Fibroblast of lung (primary cell): ENCODE data around the gene EMSY. TPM values are rescaled to one million over a fixed set of nuclear protein-coding genes. Genes with fewer than 3 reads are reported as not detected.

ENCODE experiments used
- DNase-seq, 2 donors: peaks; one replicate each; pipeline versions ENCODE4 v3.0.0 to v3.0.0-alpha.2; 2010; ENCODE audit warnings: low read depth in 2 of 2
- H2AFZ ChIP-seq: 2 replicates; pipeline ENCODE4 v1.5.1; 2012; ENCODE audit warnings: low read length, control low read depth, inconsistent platforms
- H3K27ac ChIP-seq: 2 replicates; pipeline ENCODE4 v1.5.1; 2011; ENCODE audit warnings: low read length, control low read depth; ENCODE audit not compliant: insufficient read depth
- H3K27me3 ChIP-seq: 2 replicates; pipeline ENCODE4 v1.5.1; 2011; ENCODE audit warnings: mild to moderate bottlenecking, low read length; ENCODE audit not compliant: control insufficient read depth, insufficient read depth
- H3K36me3 ChIP-seq: 2 replicates; pipeline ENCODE4 v1.5.1; 2011; ENCODE audit warnings: low read length; ENCODE audit not compliant: control insufficient read depth, insufficient read depth
- H3K4me1 ChIP-seq: 2 replicates; pipeline ENCODE4 v1.5.1; 2011; ENCODE audit warnings: low read length; ENCODE audit not compliant: control insufficient read depth, insufficient read depth; ENCODE audit errors: extremely low read depth
- H3K4me2 ChIP-seq: 2 replicates; pipeline ENCODE4 v1.5.1; 2011; ENCODE audit warnings: low read length, control low read depth; ENCODE audit not compliant: insufficient read depth; ENCODE audit errors: extremely low read depth
- H3K4me3 ChIP-seq, 4 experiments: fragments of 200-600 bp in 1 of 4; sonication (generic) in 1 of 4; replicated peaks in 1 of 4; 2 replicates each; pipeline ENCODE4 v1.5.1; 2011 to 2016; ENCODE audit warnings: low read length in 4 of 4, low read depth in 3 of 4, mild to moderate bottlenecking in 3 of 4, control low read depth in 2 of 4, inconsistent platforms in 1 of 4, mixed read lengths in 1 of 4; ENCODE audit not compliant: insufficient read depth in 1 of 4; ENCODE audit errors: control extremely low read depth in 1 of 4
- H3K79me2 ChIP-seq: 2 replicates; pipeline ENCODE4 v1.5.1; 2012; ENCODE audit warnings: mild to moderate bottlenecking, low read length, inconsistent platforms; ENCODE audit not compliant: control insufficient read depth, insufficient read depth
- H3K9ac ChIP-seq: 2 replicates; pipeline ENCODE4 v1.5.1; 2011; ENCODE audit warnings: mild to moderate bottlenecking, low read length, control low read depth; ENCODE audit not compliant: insufficient read depth
- H3K9me3 ChIP-seq: 2 replicates; pipeline ENCODE4 v1.5.1; 2012; ENCODE audit warnings: low read depth, low read length; ENCODE audit not compliant: control insufficient read depth, insufficient read depth
- H4K20me1 ChIP-seq: 2 replicates; pipeline ENCODE4 v1.5.1; 2011; ENCODE audit warnings: low read length; ENCODE audit not compliant: control insufficient read depth, insufficient read depth; ENCODE audit errors: extremely low read depth
- EZH2 ChIP-seq: IDR thresholded peaks from 2 replicates; pipeline ENCODE4 v1.5.1; 2012; ENCODE audit warnings: low read length, control low read depth, mild to moderate bottlenecking; ENCODE audit errors: missing control alignments
- polyA plus RNA-seq, 2 donors: library from polyadenylated mRNA; depleted of rRNA in 1 of 2; stranded (reverse) in 1 of 2; unstranded in 1 of 2; fragments of >200 nt; gene quantifications; 2 replicates each; pipeline ENCODE4 v1.2.1, GENCODE V29; 2011 to 2012; ENCODE audit warnings: missing spikeins in 1 of 2
- total RNA-seq: library from RNA; depleted of rRNA; stranded (reverse); fragments of >200 nt; gene quantifications from 2 replicates; pipeline ENCODE4 v1.2.1, GENCODE V29; 2014
- TF ChIP-seq, protein P1 (sequence below), 2 donors: IDR thresholded peaks in 1 of 2; conservative IDR thresholded peaks in 1 of 2; 1 replicate in 1 of 2; 2 replicates in 1 of 2; pipeline ENCODE4 v1.5.1; 2011 to 2012; ENCODE audit warnings: low read length in 2 of 2, control low read depth in 1 of 2, inconsistent platforms in 1 of 2, low read depth in 1 of 2, mild to moderate bottlenecking in 1 of 2

EMSY gene
- total and polyA plus RNA-seq, 2 donors (not counting 1 experiment from before 2014, with no cell fraction given), result 11.9 to 14.2 TPM

- Histone ChIP-seq H3K4me2 (no peak overlapping the region), H3K27me3 (no peaks in the 10 kb centered on the region), H3K9ac (no peak overlapping the region), H4K20me1 (no peaks in the 10 kb centered on the region), H3K4me3 (no peak overlapping the region), H3K79me2 (no peaks in the 10 kb centered on the region), H2AFZ (no peak overlapping the region), H3K27ac (no peak overlapping the region), H3K4me1 (peaks cover 4% of the 10 kb centered on the region), H3K36me3 (peaks cover 1% of the 10 kb centered on the region), H3K9me3 (no peaks in the 10 kb centered on the region)
- TF ChIP-seq, protein P1, sequence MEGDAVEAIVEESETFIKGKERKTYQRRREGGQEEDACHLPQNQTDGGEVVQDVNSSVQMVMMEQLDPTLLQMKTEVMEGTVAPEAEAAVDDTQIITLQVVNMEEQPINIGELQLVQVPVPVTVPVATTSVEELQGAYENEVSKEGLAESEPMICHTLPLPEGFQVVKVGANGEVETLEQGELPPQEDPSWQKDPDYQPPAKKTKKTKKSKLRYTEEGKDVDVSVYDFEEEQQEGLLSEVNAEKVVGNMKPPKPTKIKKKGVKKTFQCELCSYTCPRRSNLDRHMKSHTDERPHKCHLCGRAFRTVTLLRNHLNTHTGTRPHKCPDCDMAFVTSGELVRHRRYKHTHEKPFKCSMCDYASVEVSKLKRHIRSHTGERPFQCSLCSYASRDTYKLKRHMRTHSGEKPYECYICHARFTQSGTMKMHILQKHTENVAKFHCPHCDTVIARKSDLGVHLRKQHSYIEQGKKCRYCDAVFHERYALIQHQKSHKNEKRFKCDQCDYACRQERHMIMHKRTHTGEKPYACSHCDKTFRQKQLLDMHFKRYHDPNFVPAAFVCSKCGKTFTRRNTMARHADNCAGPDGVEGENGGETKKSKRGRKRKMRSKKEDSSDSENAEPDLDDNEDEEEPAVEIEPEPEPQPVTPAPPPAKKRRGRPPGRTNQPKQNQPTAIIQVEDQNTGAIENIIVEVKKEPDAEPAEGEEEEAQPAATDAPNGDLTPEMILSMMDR (conservative IDR thresholded peaks at IDR 0.05 in 1 of 2, IDR thresholded peaks at IDR 0.05 in 1 of 2; ENCODE audit: low read depth in 1 of 2, low read length in 2 of 2), result no peak
- no peak for TF ChIP-seq EZH2
- no peak for DNase-seq
Measured at GRCh38 chr11:76526878-76527277, 82.1 kb downstream of the EMSY start.

GRCh38 chr11:76542436-76542835 lies 97.6 kb downstream of the EMSY start:
- Histone ChIP-seq H3K27me3 (no peaks in the 10 kb centered on the region), H3K9me3 (no peaks in the 10 kb centered on the region), H3K36me3 (peaks cover 2% of the 10 kb centered on the region), H4K20me1 (no peaks in the 10 kb centered on the region), H3K9ac (no peak overlapping the region), H3K4me2 (no peak overlapping the region), H3K27ac (no peak overlapping the region), H2AFZ (no peak overlapping the region), H3K4me3 (no peak overlapping the region), H3K4me1 (peaks cover 2% of the 10 kb centered on the region), H3K79me2 (no peaks in the 10 kb centered on the region)
- TF ChIP-seq EZH2, result no peak
- TF ChIP-seq, protein P1 (conservative IDR thresholded peaks at IDR 0.05 in 1 of 2, IDR thresholded peaks at IDR 0.05 in 1 of 2; ENCODE audit: low read depth in 1 of 2, low read length in 2 of 2), result no peak
- DNase-seq, result no peak

DNA sequence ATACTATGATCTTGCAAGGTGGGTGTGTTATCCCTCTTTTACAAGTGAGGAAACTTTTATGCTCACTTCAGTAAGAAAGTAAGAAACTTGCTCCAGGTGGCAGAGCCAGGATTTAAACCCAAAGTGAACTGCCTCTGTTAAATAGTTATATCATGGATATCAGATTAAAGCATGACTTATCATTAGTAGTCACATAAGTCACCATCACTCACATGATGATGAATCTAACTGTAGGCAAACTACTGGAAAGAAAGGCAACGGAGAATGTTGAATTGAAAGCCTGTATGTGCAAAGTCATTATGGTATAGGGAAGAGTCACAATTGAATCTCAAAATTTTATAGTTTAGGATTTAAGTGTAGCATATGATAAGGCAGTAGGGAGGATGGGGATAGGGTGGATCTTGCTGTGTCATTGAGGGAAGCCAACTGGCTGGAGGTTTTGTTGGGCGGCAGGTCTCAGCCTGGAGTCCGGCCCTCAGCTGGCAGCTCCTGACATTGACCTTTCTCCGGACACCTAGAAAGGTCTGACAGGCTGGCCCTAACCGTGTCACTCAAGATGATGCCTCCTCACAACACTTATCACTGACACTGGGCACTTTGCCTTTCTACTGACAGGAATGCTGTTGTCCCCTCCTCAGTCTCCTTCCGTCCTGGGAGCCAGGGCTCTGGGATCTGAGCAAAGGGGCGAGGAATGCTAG lies 98.3 kb downstream of the EMSY start:
- Histone ChIP-seq H2AFZ (no peak overlapping the region), H3K4me2 (peak overlapping the region; percentile 8), H3K4me3 (no peak overlapping the region), H3K9ac (no peak overlapping the region), H4K20me1 (no peaks in the 10 kb centered on the region), H3K9me3 (no peaks in the 10 kb centered on the region), H3K36me3 (peaks cover 2% of the 10 kb centered on the region), H3K79me2 (no peaks in the 10 kb centered on the region), H3K27me3 (no peaks in the 10 kb centered on the region), H3K27ac (no peak overlapping the region), H3K4me1 (peaks cover 2% of the 10 kb centered on the region)
- DNase-seq, result peak in 1 of 2 donors; percentile 4
- TF ChIP-seq EZH2, result no peak
- TF ChIP-seq, protein P1 (conservative IDR thresholded peaks at IDR 0.05 in 1 of 2, IDR thresholded peaks at IDR 0.05 in 1 of 2; ENCODE audit: low read depth in 1 of 2, low read length in 2 of 2), result no peak
